Activated T-helper 17 cell treated with anti-CD3 and anti-CD28 coated beads, Interleukin-2, amount 50 U/mL, for 72 hours (primary cell): Measurements from ENCODE around the gene CCDC116. TPM values are rescaled to one million over a fixed set of nuclear protein-coding genes. Genes with fewer than 3 reads are reported as not detected.
"Not testable (repeated sequence)": the region's sequence is repeated elsewhere in the genome, so short reads cannot be mapped to it uniquely, and the experiment has no call there.

Source experiments
- ATAC-seq: fragments of 150-1000 bp; cut with Tn5 transposase; replicated peaks from 2 replicates; pipeline ENCODE4 v1.10.0; 2021; ENCODE audit warnings: mild to moderate bottlenecking, moderate library complexity
- H3K27ac Mint-ChIP-seq: one replicate; pipeline ENCODE4 v1.8.0; 2022; ENCODE audit warnings: mixed read lengths
- H3K27me3 Mint-ChIP-seq: one replicate; pipeline ENCODE4 v1.8.0; 2022; ENCODE audit warnings: mixed read lengths
- H3K36me3 Mint-ChIP-seq: one replicate; pipeline ENCODE4 v1.8.0; 2022; ENCODE audit warnings: low read depth, mild to moderate bottlenecking, mixed read lengths
- H3K4me1 Mint-ChIP-seq: one replicate; pipeline ENCODE4 v1.8.0; 2022; ENCODE audit warnings: mixed read lengths
- H3K4me3 Mint-ChIP-seq: one replicate; pipeline ENCODE4 v1.8.0; 2022; ENCODE audit warnings: mild to moderate bottlenecking, mixed read lengths
- H3K9me3 Mint-ChIP-seq: one replicate; pipeline ENCODE4 v1.8.0; 2022; ENCODE audit warnings: mixed read lengths
- total RNA-seq, 2 donors: library from RNA; stranded (reverse); gene quantifications; one replicate each; pipeline ENCODE4 v1.2.3, GENCODE V29; 2022

The CCDC116 gene
- total RNA-seq, 2 donors from 2014 or later: 0.29 to 0.37 TPM

DNA sequence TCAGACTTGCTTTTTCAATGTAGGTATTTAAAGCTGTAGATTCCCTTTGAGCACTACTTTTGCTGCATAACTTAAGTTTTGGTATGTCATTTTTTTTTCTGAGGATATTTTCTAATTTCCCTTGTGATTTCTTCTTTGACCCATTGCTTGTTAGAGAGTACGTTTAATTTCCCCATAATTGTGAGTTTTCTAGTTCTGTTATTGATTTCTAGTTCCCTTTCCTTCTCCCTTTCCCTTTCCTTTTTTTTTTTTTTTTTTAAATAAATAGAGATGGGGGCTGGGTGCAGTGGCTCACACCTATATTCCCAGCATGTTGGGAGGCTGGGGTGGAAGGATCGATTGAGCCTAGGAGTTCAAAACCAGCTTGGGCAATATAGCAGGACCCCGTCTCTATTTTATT is 34.3 kb upstream of the CCDC116 start:
- H3K27ac Mint-ChIP-seq: no peak overlapping the region
- H3K4me1 Mint-ChIP-seq: peaks cover 42% of the 10 kb centered on the region
- ATAC-seq: no peak
- H3K9me3 Mint-ChIP-seq: no peaks in the 10 kb centered on the region
- peaks cover 82% of the 10 kb centered on the region for H3K36me3 Mint-ChIP-seq
- no peak overlapping the region for H3K4me3 Mint-ChIP-seq
- H3K27me3 Mint-ChIP-seq: no peaks in the 10 kb centered on the region

DNA sequence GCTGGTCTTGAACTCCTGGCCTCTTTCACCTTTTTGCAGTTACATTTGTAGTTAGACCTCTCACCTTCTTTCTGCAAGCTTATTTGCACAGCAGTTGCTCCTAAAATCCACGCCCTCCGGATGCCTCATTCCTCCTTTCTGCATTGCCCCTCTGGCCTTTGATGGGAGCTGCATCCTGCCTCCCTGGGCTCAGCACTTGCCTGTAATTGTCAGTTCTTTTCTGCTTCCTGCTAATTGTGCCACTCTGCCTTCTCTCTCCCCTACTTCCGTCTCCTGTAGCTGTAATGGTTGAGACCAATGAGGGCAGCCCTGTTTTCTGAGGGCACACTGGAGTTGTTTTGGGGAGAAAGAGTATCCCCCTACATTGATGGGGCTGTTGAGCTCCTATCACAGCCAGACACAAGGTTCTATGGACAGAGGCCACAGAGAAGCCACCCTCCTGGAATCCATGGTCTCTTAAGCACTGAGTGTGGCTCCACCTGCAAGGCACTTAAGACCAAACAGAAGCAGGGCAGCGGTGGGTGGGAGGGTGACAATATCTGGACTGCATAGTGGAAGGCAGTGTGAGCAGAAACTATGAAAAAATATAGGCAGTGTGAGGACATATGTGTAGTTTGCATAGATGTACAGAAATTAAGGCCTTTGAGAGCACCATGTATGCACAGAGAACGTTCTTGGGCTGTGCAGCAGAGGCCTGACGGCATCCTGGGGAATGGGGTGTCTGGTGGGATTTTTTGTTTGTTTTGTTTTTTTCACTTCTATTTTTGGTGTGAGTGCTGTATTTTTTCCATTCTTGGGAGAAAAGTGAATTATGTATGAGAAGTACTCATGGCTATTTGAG is 33.3 kb upstream of the CCDC116 start:
- Mint-ChIP-seq H3K27ac (peak overlapping the region; percentile 60), H3K36me3 (peaks cover 72% of the 10 kb centered on the region), H3K9me3 (no peaks in the 10 kb centered on the region), H3K4me1 (peaks cover 34% of the 10 kb centered on the region), H3K27me3 (no peaks in the 10 kb centered on the region), H3K4me3 (no peak overlapping the region)
- ATAC-seq: no peak

DNA sequence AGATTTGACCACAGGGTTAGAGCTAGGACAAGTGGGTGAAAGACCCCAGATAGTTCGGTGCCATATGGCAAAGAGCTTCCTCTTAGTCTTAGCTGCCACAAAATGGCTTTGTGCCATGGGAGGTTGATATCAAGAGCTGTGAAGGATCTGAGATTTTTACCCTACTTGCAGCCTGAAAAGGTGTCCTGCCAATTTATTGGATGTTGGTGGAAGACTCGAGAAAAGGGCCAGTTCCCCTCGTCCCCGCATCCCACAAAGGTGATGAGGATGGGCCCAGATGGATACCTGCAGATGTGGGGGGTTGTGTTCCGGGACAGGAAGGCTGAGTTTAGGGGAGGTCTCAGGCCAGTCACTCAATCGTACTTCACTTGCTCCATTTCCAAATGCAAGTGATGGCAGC is 30.0 kb upstream of the CCDC116 start:
- Mint-ChIP-seq H3K4me1 (peaks cover 31% of the 10 kb centered on the region), H3K9me3 (no peaks in the 10 kb centered on the region), H3K4me3 (no peak overlapping the region), H3K27ac (peak overlapping the region; percentile 69), H3K27me3 (no peaks in the 10 kb centered on the region), H3K36me3 (peaks cover 43% of the 10 kb centered on the region)
- ATAC-seq: no peak

DNA sequence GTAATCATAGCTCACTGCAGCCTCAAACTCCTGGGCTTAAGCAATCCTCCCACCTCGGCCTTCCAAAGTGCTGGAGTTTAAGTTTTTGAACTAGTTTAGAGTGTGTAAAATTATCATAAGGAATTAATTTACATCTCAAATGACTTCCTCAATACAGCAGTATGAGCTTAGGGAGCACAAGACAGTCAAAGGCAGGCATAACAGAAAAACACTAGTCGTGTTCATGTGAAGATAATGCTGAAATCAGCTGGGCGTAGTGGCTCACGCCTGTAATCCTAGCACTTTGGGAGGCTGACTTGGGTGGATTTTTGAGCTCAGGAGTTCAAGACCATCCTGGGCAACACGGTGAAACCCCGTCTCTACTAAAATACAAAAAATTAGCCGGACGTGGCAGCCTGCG is 28.6 kb upstream of the CCDC116 start:
- no peaks in the 10 kb centered on the region for H3K27me3 Mint-ChIP-seq
- H3K36me3 Mint-ChIP-seq: peaks cover 39% of the 10 kb centered on the region
- peaks cover 28% of the 10 kb centered on the region for H3K4me1 Mint-ChIP-seq
- no peak for ATAC-seq
- H3K9me3 Mint-ChIP-seq: no peaks in the 10 kb centered on the region
- H3K27ac Mint-ChIP-seq: no peak overlapping the region
- no peak overlapping the region for H3K4me3 Mint-ChIP-seq

DNA sequence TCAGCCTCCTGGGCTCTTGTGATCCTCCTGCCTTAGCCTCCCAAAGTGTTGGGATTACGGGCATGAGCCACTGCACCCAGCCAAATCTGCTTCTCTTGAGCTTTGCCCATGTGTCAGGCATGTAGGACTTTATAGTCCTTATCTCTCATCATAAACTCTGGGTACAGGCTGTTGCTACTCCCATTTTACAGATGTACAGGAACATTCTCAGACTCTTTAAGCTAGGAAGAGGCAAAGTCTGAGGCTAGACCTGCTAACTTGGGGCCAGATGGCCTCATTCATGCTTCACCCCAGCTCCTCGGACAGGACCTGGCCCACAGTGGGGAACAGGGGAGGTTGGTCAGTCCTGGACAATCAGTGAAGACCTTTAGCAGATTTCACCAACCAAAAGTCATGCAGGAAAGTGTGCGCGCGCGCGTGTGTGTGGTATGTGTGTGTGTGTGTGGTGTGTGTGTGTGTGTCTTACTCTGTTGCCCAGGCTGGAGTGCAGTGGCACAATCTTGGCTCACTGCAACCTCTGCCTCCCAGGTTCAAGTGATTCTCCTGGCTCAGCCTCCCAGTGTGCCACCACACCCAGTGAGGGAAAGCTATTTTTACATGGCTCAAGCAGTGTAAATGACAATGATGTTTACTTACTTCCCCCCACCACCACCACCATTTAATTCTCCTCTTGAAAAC is 26.5 kb upstream of the CCDC116 start:
- ATAC-seq: no peak
- no peak overlapping the region for H3K4me3 Mint-ChIP-seq
- H3K9me3 Mint-ChIP-seq: no peaks in the 10 kb centered on the region
- H3K27ac Mint-ChIP-seq: peak overlapping the region; percentile 22
- H3K4me1 Mint-ChIP-seq: peaks cover 22% of the 10 kb centered on the region
- H3K36me3 Mint-ChIP-seq: peaks cover 42% of the 10 kb centered on the region
- H3K27me3 Mint-ChIP-seq: no peaks in the 10 kb centered on the region

DNA sequence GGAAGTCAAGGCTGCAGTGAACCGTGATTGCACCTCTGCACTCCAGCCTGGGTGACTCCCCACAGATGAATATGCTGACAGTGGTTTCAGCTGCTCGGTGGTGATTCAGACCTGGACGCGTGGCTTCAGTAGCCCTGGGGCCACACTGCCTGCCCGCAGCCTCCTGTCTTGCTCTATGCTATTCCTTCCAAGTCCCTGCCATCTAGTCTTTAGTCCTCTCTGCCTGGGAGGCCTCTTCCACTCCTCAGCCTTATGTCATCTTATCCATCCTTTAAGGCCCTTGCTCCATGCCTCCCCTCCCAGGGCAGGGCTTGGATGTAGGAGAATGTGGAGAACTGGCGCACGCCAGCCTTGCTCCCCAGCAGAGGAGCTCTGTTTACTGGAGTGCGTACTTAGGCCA is 25.8 kb upstream of the CCDC116 start:
- Mint-ChIP-seq H3K4me1 (peaks cover 22% of the 10 kb centered on the region), H3K9me3 (no peaks in the 10 kb centered on the region)
- ATAC-seq: peak; percentile 80

DNA sequence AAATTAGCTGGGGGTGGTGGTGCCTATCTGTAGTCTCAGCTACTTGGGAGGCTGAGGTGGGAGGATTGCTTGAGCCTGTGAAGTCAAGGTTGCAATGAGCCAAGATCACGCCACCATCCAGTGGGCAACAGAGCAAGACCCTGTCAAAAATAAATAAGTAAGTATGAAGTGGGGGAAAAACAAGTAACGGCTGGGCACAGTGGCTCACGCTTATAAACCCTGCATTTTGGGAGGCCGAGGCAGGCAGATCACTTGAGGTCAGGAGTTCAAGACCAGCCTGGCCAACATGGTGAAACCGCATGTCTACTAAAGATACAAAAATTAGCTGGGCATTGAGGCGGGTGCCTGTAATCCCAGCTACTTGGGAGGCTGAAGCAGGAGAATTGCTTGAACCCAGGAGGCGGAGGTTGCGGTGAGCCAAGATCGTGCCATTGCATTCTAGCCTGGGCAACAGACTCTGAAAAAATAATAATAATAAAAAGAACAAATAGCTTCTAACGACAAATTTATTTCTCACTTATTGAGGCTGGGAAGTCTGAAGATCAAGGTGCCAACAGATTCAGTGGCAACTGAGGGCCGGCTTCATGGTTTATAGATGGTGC is 22.9 kb upstream of the CCDC116 start:
- not testable (repeated sequence) for H3K4me3 Mint-ChIP-seq, H3K9me3 Mint-ChIP-seq, ATAC-seq, H3K27me3 Mint-ChIP-seq
- Mint-ChIP-seq H3K36me3 (peaks cover 69% of the 10 kb centered on the region), H3K27ac (peak overlapping the region; percentile 16), H3K4me1 (peaks cover 25% of the 10 kb centered on the region)

More for the DNA sequence above, 25.8 kb upstream of the CCDC116 start:
- Mint-ChIP-seq H3K27ac (no peak overlapping the region), H3K4me3 (no peak overlapping the region), H3K36me3 (peaks cover 50% of the 10 kb centered on the region), H3K27me3 (no peaks in the 10 kb centered on the region)

DNA sequence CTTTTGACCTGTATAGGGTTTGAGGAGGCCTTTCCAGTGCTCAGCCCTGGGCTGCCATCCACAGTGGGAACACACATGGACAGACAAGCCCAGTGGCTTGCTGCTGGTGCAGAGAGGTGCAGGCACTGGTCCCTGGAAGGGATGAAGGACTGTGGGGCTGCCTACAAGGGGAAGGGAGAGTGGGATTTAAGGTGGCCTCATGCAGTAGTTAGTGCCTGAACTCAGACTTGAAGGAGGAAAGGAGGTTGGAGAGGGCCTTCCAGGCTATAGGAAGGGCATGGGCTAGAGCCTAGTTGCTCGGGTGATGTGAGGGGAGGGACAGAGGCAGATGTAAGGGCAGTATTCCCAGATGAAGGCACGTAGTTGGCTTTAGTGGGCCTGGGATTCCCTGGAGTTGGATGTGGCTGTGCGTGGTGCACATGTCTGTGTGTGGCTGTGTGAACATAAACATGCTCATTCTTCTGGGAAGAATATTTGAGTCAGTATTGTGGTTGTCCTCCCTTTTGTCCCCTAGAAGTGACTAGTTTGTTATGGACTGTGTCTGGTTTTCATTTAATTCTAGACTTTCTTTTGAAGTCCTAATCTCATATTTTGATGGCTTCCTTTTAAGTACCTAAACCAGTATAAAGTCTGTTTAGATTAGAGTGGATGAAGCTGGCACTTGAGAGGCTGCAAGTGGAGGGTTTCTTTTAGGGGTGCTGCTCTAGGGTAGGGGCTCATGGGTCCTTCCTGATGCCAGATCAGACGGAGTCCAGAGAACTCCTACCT is 21.2 kb upstream of the CCDC116 start:
- peak overlapping the region; percentile 16 for H3K27ac Mint-ChIP-seq
- H3K36me3 Mint-ChIP-seq: peaks cover 86% of the 10 kb centered on the region
- peaks cover 30% of the 10 kb centered on the region for H3K4me1 Mint-ChIP-seq
- H3K9me3 Mint-ChIP-seq: no peaks in the 10 kb centered on the region
- ATAC-seq: no peak
- H3K27me3 Mint-ChIP-seq: no peaks in the 10 kb centered on the region
- no peak overlapping the region for H3K4me3 Mint-ChIP-seq

DNA sequence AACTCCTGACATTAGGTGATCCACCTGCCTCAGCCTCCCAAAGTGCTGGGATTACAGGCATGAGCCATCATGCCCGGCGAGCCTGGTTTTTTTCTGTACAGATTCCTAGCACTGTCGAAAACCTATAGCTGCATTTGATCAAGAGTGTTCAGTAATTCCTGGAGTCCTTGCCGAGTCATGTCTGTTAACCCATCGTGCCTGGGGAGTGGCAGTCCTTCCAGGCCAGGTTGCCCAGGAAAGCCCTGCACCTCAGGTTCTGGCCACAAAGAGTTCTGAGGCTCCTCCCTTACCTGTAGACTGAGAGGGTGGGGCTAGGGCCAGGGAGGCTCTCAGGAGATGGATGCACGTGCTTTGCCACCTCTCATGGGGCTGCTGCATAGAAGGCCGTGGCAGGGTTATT is 19.7 kb upstream of the CCDC116 start:
- H3K27me3 Mint-ChIP-seq: no peaks in the 10 kb centered on the region
- no peak overlapping the region for H3K27ac Mint-ChIP-seq
- H3K4me1 Mint-ChIP-seq: peaks cover 21% of the 10 kb centered on the region
- ATAC-seq: no peak
- no peak overlapping the region for H3K4me3 Mint-ChIP-seq
- peaks cover 94% of the 10 kb centered on the region for H3K36me3 Mint-ChIP-seq
- H3K9me3 Mint-ChIP-seq: no peaks in the 10 kb centered on the region

DNA sequence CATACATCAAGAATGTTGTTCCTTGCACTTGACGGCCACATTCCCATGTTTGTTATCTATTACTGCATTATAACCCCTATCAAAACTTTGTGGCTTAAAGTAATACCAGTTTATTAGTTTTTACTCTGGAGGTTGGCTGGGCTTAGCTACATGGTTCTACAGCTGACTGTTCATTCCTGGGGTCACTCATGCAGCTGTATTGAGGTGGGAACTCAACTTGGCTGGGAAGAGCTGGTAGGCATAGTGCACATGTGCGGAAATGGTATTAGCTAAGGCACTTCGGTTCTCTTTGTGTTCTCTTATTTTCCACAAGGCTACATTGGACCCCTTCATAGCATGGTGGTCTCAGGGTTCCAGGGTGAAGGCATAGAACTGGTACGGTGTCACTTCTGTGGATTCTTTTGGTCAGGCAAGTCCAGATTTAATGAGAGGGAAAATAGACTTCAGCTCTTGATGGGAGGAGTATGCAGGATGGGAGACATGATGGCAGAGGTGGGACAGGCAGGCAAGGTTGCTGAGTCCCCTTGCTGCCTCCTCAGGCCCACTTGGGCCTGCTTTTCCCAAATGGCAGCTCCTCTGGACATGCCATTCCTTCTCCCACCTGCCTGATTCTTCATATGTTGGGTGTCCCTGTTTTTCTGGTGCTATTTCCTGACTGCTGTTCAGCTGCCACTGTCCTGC is 18.9 kb upstream of the CCDC116 start:
- no peak for ATAC-seq

DNA sequence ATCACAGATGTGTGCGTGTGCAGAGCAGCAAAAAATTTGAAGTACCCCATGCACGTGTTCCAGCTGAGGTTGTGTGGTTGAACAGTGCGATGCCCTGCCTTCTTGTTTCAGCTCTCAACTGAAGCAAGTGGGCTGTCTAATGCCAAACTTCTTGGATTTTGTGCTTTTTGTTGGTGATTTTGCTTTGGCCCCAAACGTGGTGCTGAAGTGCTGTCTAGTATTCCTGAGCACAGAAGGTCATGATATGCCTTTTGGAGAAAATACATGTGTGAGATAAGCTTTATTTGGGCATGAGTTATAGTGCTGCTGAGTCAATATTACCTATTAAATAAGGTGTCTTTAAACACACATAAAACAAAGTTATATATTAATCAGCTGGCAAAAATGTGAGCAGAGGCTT is 16.8 kb upstream of the CCDC116 start:
- Mint-ChIP-seq H3K36me3 (peaks cover 78% of the 10 kb centered on the region), H3K4me3 (no peak overlapping the region), H3K9me3 (no peaks in the 10 kb centered on the region), H3K27ac (peak overlapping the region; percentile 73), H3K4me1 (peaks cover 17% of the 10 kb centered on the region), H3K27me3 (no peaks in the 10 kb centered on the region)
- ATAC-seq: no peak

More for the DNA sequence above, 18.9 kb upstream of the CCDC116 start:
- Mint-ChIP-seq H3K9me3 (no peaks in the 10 kb centered on the region), H3K4me3 (no peak overlapping the region), H3K27ac (peak overlapping the region; percentile 25), H3K4me1 (peaks cover 20% of the 10 kb centered on the region), H3K36me3 (peaks cover 91% of the 10 kb centered on the region), H3K27me3 (no peaks in the 10 kb centered on the region)

DNA sequence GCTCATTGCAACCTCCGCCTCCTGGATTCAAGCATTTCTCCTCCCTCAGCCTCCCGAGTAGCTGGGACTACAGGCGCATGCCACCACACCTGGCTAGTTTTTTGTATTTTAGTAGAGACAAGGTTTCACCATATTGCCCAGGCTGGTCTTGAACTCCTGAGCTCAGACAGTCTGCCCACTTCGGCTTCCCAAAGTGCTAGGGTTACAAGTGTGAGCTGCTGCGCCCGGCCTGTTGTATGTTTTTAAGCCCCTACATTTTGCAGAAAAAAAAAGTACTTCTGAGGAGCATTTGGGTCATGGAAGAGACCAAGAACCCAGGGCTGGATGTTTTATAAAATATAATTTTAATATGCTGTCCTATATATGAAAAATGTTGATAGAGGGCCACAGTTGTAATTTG is 15.2 kb upstream of the CCDC116 start:
- not testable (repeated sequence) for ATAC-seq, H3K27me3 Mint-ChIP-seq, H3K9me3 Mint-ChIP-seq, H3K27ac Mint-ChIP-seq, H3K4me3 Mint-ChIP-seq
- Mint-ChIP-seq H3K4me1 (peaks cover 16% of the 10 kb centered on the region), H3K36me3 (peaks cover 78% of the 10 kb centered on the region)

DNA sequence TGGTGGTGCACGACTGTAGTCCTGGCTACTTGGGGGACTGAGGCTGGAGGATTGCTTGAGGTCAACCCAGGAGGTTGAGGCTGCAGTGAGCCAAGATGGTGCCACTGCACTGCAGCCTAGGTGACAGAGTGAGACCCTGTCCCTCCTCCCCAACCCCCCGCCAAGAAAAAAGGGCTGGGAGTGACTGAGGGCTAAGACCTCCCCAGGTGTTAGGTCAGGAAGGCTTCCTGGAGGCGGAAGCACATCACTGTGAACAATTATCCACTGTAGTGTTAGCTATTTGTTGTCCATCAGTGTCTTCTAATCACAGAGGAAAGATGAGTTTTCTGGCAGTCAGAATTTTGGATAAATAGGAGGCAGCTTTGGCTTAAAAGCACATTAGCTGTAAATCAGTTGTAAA is 11.5 kb upstream of the CCDC116 start:
- Mint-ChIP-seq H3K27me3 (no peaks in the 10 kb centered on the region), H3K9me3 (no peaks in the 10 kb centered on the region), H3K4me1 (peaks cover 3% of the 10 kb centered on the region), H3K4me3 (no peak overlapping the region), H3K36me3 (peaks cover 65% of the 10 kb centered on the region), H3K27ac (no peak overlapping the region)
- ATAC-seq: no peak
